Measurements from ENCODE around the gene SOX14.

DNA sequence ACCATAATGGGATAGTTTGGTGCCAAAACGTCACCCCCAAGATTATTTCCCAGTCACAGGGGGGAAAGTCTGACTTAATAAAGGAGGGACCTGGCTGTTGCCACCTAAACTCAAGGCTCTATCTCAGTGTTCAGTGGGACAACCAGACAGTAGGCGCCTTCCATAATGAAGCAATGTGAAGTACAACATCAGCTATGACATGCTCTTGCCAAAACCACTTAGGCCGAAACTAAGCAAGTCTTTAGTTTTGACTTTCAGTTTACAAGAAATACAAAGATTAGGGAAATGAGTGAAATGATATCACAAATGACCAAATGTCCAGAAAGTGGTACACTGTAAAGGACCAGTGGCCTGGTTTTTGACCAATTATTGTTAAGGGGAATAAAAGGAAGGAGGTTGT, 32.9 kb downstream of the SOX14 start:
- TF ChIP-seq EZH2phosphoT487 (IDR thresholded peaks at IDR 0.05; ENCODE audit: borderline replicate concordance) (no peak), POLR2A (IDR thresholded peaks at IDR 0.05; ENCODE audit: borderline replicate concordance, extremely low read depth, insufficient read depth, insufficient read length) (no peak), TCF7L2 (IDR thresholded peaks at IDR 0.05; ENCODE audit: borderline replicate concordance, extremely low read depth, insufficient read depth, insufficient read length) (no peak), EZH2 (IDR thresholded peaks at IDR 0.05) (no peak), SP1 (IDR thresholded peaks at IDR 0.05; ENCODE audit: low read depth) (no peak), POLR2AphosphoS5 (IDR thresholded peaks at IDR 0.05; ENCODE audit: low read depth, low read length) (no peak), RAD21 (IDR thresholded peaks at IDR 0.05; ENCODE audit: low read depth) (no peak), YY1 (IDR thresholded peaks at IDR 0.05; ENCODE audit: extremely low read depth, insufficient replicate concordance, low read depth, low read length) (no peak)
- TF ChIP-seq, protein P1, sequence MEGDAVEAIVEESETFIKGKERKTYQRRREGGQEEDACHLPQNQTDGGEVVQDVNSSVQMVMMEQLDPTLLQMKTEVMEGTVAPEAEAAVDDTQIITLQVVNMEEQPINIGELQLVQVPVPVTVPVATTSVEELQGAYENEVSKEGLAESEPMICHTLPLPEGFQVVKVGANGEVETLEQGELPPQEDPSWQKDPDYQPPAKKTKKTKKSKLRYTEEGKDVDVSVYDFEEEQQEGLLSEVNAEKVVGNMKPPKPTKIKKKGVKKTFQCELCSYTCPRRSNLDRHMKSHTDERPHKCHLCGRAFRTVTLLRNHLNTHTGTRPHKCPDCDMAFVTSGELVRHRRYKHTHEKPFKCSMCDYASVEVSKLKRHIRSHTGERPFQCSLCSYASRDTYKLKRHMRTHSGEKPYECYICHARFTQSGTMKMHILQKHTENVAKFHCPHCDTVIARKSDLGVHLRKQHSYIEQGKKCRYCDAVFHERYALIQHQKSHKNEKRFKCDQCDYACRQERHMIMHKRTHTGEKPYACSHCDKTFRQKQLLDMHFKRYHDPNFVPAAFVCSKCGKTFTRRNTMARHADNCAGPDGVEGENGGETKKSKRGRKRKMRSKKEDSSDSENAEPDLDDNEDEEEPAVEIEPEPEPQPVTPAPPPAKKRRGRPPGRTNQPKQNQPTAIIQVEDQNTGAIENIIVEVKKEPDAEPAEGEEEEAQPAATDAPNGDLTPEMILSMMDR (IDR thresholded peaks at IDR 0.05 in 2 of 3, conservative IDR thresholded peaks at IDR 0.05 in 1 of 3; ENCODE audit: borderline replicate concordance in 1 of 3, insufficient read depth in 1 of 3, low read depth in 2 of 3, low read length in 2 of 3), result no peak
- TF ChIP-seq, protein P2, sequence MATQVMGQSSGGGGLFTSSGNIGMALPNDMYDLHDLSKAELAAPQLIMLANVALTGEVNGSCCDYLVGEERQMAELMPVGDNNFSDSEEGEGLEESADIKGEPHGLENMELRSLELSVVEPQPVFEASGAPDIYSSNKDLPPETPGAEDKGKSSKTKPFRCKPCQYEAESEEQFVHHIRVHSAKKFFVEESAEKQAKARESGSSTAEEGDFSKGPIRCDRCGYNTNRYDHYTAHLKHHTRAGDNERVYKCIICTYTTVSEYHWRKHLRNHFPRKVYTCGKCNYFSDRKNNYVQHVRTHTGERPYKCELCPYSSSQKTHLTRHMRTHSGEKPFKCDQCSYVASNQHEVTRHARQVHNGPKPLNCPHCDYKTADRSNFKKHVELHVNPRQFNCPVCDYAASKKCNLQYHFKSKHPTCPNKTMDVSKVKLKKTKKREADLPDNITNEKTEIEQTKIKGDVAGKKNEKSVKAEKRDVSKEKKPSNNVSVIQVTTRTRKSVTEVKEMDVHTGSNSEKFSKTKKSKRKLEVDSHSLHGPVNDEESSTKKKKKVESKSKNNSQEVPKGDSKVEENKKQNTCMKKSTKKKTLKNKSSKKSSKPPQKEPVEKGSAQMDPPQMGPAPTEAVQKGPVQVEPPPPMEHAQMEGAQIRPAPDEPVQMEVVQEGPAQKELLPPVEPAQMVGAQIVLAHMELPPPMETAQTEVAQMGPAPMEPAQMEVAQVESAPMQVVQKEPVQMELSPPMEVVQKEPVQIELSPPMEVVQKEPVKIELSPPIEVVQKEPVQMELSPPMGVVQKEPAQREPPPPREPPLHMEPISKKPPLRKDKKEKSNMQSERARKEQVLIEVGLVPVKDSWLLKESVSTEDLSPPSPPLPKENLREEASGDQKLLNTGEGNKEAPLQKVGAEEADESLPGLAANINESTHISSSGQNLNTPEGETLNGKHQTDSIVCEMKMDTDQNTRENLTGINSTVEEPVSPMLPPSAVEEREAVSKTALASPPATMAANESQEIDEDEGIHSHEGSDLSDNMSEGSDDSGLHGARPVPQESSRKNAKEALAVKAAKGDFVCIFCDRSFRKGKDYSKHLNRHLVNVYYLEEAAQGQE (IDR thresholded peaks at IDR 0.05; ENCODE audit: low read depth), result no peak

All from HCT116 (cell line).